DOHH2 (cell line): ENCODE data around the gene FGF23.

Source experiments
- EZH2phosphoT487 ChIP-seq: fragments of 200-600 bp; sonication (generic); IDR thresholded peaks from 2 replicates; pipeline ENCODE4 v1.6.1; 2017; ENCODE audit warnings: borderline replicate concordance, mild to moderate bottlenecking, antibody characterized with exemption, low read length, moderate library complexity, mixed read lengths
- TF ChIP-seq, protein P1 (sequence below): fragments of 200-600 bp; sonication (generic); IDR thresholded peaks from one replicate; pipeline ENCODE4 v1.5.1; 2014; ENCODE audit warnings: antibody characterized with exemption, mild to moderate bottlenecking, low read depth, low read length; ENCODE audit not compliant: poor library complexity, severe bottlenecking

DNA sequence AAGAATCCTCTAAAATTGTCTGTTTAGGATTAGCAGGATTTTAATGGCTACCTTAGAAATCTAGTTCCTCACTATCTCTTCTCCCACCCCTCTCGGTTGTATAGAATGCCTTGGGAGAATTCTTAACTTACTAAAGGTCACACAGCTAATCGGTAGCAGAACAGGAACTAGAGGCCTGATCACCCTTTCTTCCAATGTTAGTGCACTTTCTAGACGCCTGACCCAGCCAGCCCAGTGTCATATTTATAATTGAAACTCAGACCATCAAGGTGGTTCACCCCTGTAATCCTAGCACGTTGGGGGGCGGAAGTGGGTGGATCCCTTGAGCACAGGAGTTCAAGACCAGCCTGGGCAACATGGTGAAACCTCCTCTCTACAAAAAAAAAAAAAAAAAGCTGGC, 56.8 kb downstream of the FGF23 start:
- TF ChIP-seq, protein P1, sequence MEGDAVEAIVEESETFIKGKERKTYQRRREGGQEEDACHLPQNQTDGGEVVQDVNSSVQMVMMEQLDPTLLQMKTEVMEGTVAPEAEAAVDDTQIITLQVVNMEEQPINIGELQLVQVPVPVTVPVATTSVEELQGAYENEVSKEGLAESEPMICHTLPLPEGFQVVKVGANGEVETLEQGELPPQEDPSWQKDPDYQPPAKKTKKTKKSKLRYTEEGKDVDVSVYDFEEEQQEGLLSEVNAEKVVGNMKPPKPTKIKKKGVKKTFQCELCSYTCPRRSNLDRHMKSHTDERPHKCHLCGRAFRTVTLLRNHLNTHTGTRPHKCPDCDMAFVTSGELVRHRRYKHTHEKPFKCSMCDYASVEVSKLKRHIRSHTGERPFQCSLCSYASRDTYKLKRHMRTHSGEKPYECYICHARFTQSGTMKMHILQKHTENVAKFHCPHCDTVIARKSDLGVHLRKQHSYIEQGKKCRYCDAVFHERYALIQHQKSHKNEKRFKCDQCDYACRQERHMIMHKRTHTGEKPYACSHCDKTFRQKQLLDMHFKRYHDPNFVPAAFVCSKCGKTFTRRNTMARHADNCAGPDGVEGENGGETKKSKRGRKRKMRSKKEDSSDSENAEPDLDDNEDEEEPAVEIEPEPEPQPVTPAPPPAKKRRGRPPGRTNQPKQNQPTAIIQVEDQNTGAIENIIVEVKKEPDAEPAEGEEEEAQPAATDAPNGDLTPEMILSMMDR = no peak
- no peak for TF ChIP-seq EZH2phosphoT487
